RWPE1 (cell line): ENCODE measurements around the gene PDCD2L.
"Not testable (repeated sequence)": the region's sequence is repeated elsewhere in the genome, so short reads cannot be mapped to it uniquely, and the experiment has no call there.

ENCODE experiments used
- CTCF ChIA-PET: fragments of 350-600 bp; sonication (Branson Sonifier 250); formaldehyde crosslinking; extraction: SDS; loops from one replicate; lab custom pipeline; 2021; lab: Yijun Ruan, JAX
- POLR2A ChIA-PET: fragments of 400-600 bp; formaldehyde crosslinking; extraction: SDS; loops from one replicate; lab custom pipeline; 2020; ENCODE audit warnings: antibody characterized with exemption; ENCODE audit not compliant: low non-redundant PET; lab: Yijun Ruan, JAX
- DNase-seq: peaks from one replicate; pipeline ENCODE4 v3.0.0; 2012; ENCODE audit warnings: low spot score
- H3K27ac ChIP-seq: fragments of 450-650 bp; 2 replicates; pipeline ENCODE4 v1.5.1; 2017
- CTCF ChIP-seq: fragments of 450-650 bp; conservative IDR thresholded peaks from 2 replicates; pipeline ENCODE4 v1.5.1; 2017; ENCODE audit warnings: low read depth, mild to moderate bottlenecking

PDCD2L gene

DNA sequence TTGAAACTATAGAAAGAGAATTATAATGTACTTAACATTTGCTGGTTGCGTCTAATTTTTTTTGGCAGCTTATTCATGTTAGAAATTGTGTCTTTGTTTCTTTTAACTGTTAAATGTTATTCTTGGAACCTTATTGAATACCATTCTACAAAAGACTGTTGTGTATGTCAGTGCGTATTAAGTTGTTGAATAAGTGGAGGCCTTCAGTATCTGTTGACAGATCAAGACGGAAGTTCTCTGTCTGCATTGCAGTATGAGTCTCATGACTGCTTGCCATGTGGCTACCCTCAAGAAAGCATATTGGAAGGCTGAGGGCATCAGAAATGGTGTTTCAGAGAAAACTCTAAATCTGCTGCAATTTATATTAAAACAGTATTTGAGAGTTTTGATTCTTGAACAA is 32.5 kb downstream of the PDCD2L start:
- no peak for DNase-seq
- CTCF ChIA-PET, result no interaction called here
- no peak overlapping the region for H3K27ac ChIP-seq
- no peak for TF ChIP-seq CTCF
- POLR2A ChIA-PET, result no interaction called here

DNA sequence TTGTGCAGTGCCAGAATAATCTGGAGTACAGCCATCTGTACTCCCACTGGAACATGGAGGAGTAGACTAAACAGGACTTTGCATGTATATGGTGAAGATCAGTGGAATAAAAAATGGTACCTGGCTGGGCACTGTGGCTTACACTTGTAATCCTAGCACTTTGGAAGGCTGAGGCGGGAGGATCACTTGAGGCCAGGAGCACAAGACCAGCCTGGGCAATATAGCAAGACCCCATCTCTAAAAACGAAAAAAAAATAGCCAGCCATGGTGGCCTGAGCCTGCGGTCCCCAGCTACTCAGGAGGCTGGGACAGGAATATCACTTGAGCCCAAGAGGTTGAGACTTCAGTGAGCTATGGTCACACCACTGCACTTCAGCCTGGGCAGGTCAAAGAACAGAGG is 44.0 kb downstream of the PDCD2L start:
- no peak for DNase-seq
- no peak for TF ChIP-seq CTCF
- no peak overlapping the region for H3K27ac ChIP-seq
- ChIA-PET CTCF (interaction anchor here (0.6 to 1.1 kb wide), 2 partner anchors 17 to 18 kb away, joined by 3 to 4 read pairs; no protein-coding TSS in a partner anchor), POLR2A (no interaction called here)

DNA sequence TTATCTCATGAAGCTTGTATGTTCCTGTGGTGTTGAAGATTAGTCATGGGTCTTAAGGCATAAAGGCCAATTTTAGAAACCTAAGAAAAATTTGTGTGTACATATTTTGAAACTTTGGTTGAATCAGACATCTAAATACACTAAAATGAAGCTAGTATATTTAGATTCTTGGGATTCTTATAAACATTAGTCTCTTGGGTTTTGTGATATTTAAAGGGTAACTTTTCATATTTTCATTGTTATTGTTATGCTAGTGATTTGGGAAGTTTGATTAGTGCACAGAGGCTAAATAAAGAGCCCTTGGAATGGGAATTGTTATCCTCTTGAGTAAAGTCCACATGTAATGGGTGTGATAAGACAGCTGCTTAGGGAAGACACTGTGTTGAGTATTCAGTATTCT is 48.5 kb downstream of the PDCD2L start:
- no peak overlapping the region for H3K27ac ChIP-seq
- DNase-seq, result no peak
- POLR2A ChIA-PET, result no interaction called here
- CTCF ChIA-PET, result no interaction called here
- TF ChIP-seq CTCF, result no peak

DNA sequence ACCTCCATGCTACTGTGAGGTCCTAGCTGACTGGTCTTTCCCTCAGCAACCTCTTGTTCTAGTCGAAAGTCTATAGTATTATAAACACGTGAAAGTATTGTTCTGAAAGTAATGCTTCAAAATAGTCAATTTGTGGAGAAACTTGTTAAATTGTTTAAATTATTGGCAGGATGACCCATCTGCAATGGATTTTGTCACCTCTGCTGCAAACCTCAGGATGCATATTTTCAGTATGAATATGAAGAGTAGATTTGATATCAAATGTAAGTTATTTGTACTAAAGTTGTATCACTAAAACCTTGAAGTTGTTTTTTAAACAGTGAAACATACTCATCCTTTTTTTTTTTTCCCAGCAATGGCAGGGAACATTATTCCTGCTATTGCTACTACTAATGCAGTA is 49.9 kb downstream of the PDCD2L start:
- no peak overlapping the region for H3K27ac ChIP-seq
- CTCF ChIA-PET, result no interaction called here
- TF ChIP-seq CTCF, result no peak
- POLR2A ChIA-PET, result no interaction called here
- no peak for DNase-seq

DNA sequence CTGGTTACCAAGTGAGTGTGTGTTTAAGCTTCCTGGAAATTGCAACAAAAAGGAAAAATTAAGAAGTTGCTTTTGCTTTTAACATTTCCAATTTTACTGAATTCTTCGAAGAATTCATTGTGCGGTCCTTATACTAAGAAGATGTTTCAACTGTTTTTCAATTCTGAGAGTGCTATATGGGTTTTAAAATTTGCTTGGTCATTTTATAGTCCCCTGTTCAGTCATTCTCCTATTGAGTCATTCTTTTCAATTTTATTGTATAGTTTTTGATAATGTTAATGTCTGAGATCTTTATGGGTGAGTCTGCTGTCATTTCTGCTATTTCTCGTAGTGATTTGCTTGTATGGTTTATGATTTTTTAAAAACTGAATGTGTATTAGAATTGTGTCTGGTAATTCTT is 50.5 kb downstream of the PDCD2L start:
- POLR2A ChIA-PET, result no interaction called here
- H3K27ac ChIP-seq, result no peak overlapping the region
- no peak for TF ChIP-seq CTCF
- no peak for DNase-seq
- CTCF ChIA-PET, result no interaction called here

DNA sequence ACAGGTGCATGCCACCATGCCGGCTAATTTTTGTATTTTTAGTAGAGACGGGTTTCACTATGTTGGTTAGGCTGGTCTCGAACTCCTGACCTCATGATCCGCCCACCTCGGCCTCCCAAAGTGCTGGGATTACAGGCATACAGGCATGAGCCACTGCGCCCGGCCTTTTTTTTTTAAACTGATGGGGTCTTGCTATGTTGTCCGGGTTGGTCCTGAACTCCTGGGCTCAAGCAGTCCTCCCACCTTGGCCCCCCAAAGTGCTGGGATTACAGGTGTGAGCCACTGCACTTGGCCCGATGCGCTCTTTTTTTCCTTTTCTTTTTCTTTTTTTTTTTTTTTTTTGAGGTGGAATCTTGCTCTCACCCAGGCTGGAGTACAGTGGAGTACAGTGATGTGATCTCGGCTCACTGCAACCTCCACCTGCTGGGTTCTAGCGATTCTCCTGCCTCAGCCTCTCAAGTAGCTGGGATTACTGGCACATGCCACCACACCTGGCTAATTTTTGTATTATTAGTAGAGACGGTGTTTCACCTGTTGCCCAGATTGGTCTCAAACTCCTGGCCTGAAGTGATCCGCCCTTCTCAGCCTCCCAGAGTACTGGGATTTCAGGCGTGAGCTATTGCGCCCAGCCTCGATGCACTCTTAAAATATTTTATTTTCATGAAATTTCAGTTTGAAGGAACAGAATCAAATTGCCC is 51.7 kb downstream of the PDCD2L start:
- H3K27ac ChIP-seq, DNase-seq, CTCF ChIA-PET, POLR2A ChIA-PET: not testable (repeated sequence)

DNA sequence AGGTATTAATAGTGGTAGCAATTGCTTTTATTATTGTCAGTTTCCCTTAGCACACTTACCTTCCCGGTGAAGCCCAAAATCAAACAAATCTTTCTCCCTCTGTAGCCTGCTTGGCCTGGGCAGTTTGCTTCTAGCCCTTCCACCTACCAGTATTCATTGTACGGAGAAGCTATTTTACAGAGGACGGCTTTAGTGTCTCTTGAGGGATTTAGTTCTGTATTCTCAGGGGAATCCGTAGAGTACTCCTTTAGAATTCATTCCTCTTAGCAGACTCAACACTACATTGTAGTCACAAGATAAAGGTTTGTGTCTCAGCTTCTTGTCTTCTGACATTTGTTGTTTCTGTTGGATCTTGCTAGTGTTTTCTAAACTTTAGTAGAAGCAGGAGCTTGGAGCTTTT is 53.2 kb downstream of the PDCD2L start:
- no peak for DNase-seq
- no peak for TF ChIP-seq CTCF
- POLR2A ChIA-PET, result no interaction called here
- H3K27ac ChIP-seq, result no peak overlapping the region
- CTCF ChIA-PET, result no interaction called here
